BLaER1 treated with 17β-estradiol and CSF1 and Interleukin-3, amounts not matched to agents 10 nM and 100 nM (cell line): ENCODE measurements around the gene STEAP3.

Experiments
- H3K27ac ChIP-seq, 11 experiments: shearing (Covaris generic); formaldehyde crosslinking; 2 replicates each; pipeline ENCODE4 v1.8.1; 2022
- H3K27me3 ChIP-seq, 11 experiments: shearing (Covaris generic); formaldehyde crosslinking; 2 replicates each; pipeline ENCODE4 v1.8.1; 2022
- H3K36me3 ChIP-seq, 11 experiments: shearing (Covaris generic); formaldehyde crosslinking; 2 replicates each; pipeline ENCODE4 v1.8.1; 2022
- H3K4me1 ChIP-seq, 10 experiments: shearing (Covaris generic); formaldehyde crosslinking; 2 replicates each; pipeline ENCODE4 v1.8.1; 2022
- H3K4me2 ChIP-seq, 11 experiments: shearing (Covaris generic); formaldehyde crosslinking; 2 replicates each; pipeline ENCODE4 v1.8.1; 2022
- H3K4me3 ChIP-seq, 10 experiments: shearing (Covaris generic); formaldehyde crosslinking; 2 replicates each; pipeline ENCODE4 v1.8.1; 2022
- H3K9ac ChIP-seq, 11 experiments: shearing (Covaris generic); formaldehyde crosslinking; 2 replicates each; pipeline ENCODE4 v1.8.1; 2022
- H3K9me3 ChIP-seq, 11 experiments: shearing (Covaris generic); formaldehyde crosslinking; replicated peaks in 1 of 11; 2 replicates each; pipeline ENCODE4 v1.8.1; 2022
- H4K20me1 ChIP-seq, 11 experiments: shearing (Covaris generic); formaldehyde crosslinking; 2 replicates each; pipeline ENCODE4 v1.8.1; 2022
- Cebpa-rat ChIP-seq, 11 experiments: shearing (Covaris generic); IDR thresholded peaks; 2 replicates each; pipeline ENCODE4 v1.8.1; 2022

Gene STEAP3

GRCh38 chr2:119294671-119295070 is 71.0 kb downstream of the STEAP3 start:
- Histone ChIP-seq H3K9ac (no peak overlapping the region), H3K27me3 (no peaks in the 10 kb centered on the region), H3K4me1 (peaks cover 0 to 22% (median 0%) of the 10 kb centered on the region in 10 experiments; a peak in 6 of 20 replicates), H3K27ac (no peak overlapping the region), H3K4me3 (no peak overlapping the region), H3K9me3 (peaks cover 0 to 4% (median 0%) of the 10 kb centered on the region in 11 experiments; a peak in 1 of 22 replicates), H3K36me3 (no peaks in the 10 kb centered on the region), H3K4me2 (no peak overlapping the region), H4K20me1 (no peaks in the 10 kb centered on the region)
- no peak for TF ChIP-seq Cebpa-rat (IDR thresholded peaks at IDR 0.05)

DNA sequence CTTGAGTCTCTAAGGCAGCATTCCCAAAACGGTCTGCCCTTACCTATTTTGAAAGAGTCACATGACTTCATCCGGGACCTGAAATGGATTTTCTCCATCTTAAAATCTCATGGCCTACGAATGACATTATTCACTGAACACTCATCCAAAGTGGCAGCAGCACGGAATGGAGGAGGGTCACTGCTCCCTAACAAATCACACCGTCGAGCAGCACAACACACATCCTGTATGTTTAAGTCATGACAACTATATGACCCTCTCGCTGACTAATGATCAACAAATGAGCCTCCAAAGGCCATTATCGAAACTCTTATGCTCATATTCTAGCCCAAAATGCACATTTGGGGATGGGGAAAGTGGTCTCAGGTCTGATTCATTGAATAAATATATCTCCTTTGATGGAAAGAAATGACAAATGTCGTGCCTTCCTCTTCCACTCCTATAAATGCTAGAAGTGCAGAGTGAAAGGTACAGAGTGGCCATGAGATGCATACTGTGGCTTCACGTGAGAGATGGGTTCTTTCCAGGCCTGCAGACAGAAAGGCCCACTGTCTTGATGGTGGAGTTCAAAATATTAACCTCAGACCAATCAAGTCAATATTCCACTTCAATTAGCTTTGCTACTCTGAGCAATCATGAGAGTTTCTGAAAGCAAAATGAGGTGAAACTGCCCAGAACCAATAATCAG is 72.2 kb downstream of the STEAP3 start:
- peaks cover 0 to 4% (median 0%) of the 10 kb centered on the region in 11 experiments; a peak in 1 of 22 replicates for H3K9me3 ChIP-seq
- no peak overlapping the region for H3K9ac ChIP-seq
- no peak overlapping the region for H3K27ac ChIP-seq
- H3K4me1 ChIP-seq: peaks cover 0 to 22% (median 0%) of the 10 kb centered on the region in 10 experiments; a peak in 6 of 20 replicates
- no peaks in the 10 kb centered on the region for H3K36me3 ChIP-seq
- TF ChIP-seq Cebpa-rat (IDR thresholded peaks at IDR 0.05): no peak
- H3K27me3 ChIP-seq: no peaks in the 10 kb centered on the region
- no peak overlapping the region for H3K4me3 ChIP-seq
- no peak overlapping the region for H3K4me2 ChIP-seq
- no peaks in the 10 kb centered on the region for H4K20me1 ChIP-seq

GRCh38 chr2:119301413-119301812 is 77.8 kb downstream of the STEAP3 start:
- Histone ChIP-seq H4K20me1 (no peaks in the 10 kb centered on the region), H3K27ac (no peak overlapping the region), H3K9ac (no peak overlapping the region), H3K4me3 (no peak overlapping the region), H3K27me3 (no peaks in the 10 kb centered on the region), H3K36me3 (peaks cover 0 to 5% (median 0%) of the 10 kb centered on the region in 11 experiments; a peak in 4 of 22 replicates), H3K4me1 (peaks cover 0 to 14% (median 0%) of the 10 kb centered on the region in 10 experiments; a peak in 3 of 20 replicates), H3K4me2 (no peak overlapping the region), H3K9me3 (no peaks in the 10 kb centered on the region)
- TF ChIP-seq Cebpa-rat (IDR thresholded peaks at IDR 0.05): no peak

DNA sequence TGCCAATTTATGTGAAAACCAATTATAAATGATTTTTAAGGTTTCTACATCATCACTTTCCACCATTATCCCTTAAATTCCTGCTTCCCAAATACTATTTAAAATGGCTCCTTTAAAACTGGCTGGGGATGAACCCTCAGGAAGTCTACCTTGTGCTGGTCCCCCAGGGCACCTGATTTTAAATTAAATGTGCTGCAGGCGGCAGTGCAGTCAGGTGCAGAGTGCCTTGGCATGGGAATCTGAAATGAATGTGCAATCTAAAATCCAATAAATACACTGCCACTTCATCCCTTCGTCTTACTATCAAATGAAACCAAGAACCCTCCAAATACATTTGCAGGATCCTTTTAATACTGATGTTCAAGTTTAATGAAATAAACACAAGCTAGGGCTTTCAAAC is 81.2 kb downstream of the STEAP3 start:
- Histone ChIP-seq H3K4me2 (no peak overlapping the region), H3K9me3 (no peaks in the 10 kb centered on the region), H3K4me1 (peaks cover 0 to 7% (median 0%) of the 10 kb centered on the region in 10 experiments; a peak in 2 of 20 replicates), H3K4me3 (no peak overlapping the region), H3K9ac (no peak overlapping the region), H4K20me1 (no peaks in the 10 kb centered on the region), H3K36me3 (peaks cover 0 to 5% (median 0%) of the 10 kb centered on the region in 11 experiments; a peak in 4 of 22 replicates), H3K27ac (no peak overlapping the region), H3K27me3 (no peaks in the 10 kb centered on the region)
- no peak for TF ChIP-seq Cebpa-rat (IDR thresholded peaks at IDR 0.05)

GRCh38 chr2:119305497-119306195 is 82.0 kb downstream of the STEAP3 start:
- Histone ChIP-seq H3K9me3 (no peaks in the 10 kb centered on the region), H3K27ac (no peak overlapping the region), H3K4me2 (peak overlapping the region in 1 of 11 experiments; percentile 25; a peak in 1 of 22 replicates), H3K27me3 (no peaks in the 10 kb centered on the region), H3K4me3 (no peak overlapping the region), H3K36me3 (peaks cover 0 to 5% (median 0%) of the 10 kb centered on the region in 11 experiments; a peak in 4 of 22 replicates), H3K9ac (no peak overlapping the region), H3K4me1 (peaks cover 0 to 7% (median 0%) of the 10 kb centered on the region in 10 experiments; a peak in 2 of 20 replicates), H4K20me1 (no peaks in the 10 kb centered on the region)
- TF ChIP-seq Cebpa-rat (IDR thresholded peaks at IDR 0.05): no peak

GRCh38 chr2:119306196-119306590 is 82.6 kb downstream of the STEAP3 start:
- Histone ChIP-seq H3K4me3 (no peak overlapping the region), H3K9ac (no peak overlapping the region)

GRCh38 chr2:119307419-119308140 is 83.9 kb downstream of the STEAP3 start:
- Histone ChIP-seq H3K9ac (no peak overlapping the region), H3K9me3 (no peaks in the 10 kb centered on the region), H4K20me1 (no peaks in the 10 kb centered on the region), H3K36me3 (peaks cover 0 to 5% (median 0%) of the 10 kb centered on the region in 11 experiments; a peak in 2 of 22 replicates), H3K4me2 (no peak overlapping the region), H3K4me1 (peaks cover 0 to 7% (median 0%) of the 10 kb centered on the region in 10 experiments; a peak in 2 of 20 replicates), H3K27me3 (no peaks in the 10 kb centered on the region), H3K27ac (no peak overlapping the region), H3K4me3 (no peak overlapping the region)
- no peak for TF ChIP-seq Cebpa-rat (IDR thresholded peaks at IDR 0.05)

More at GRCh38 chr2:119306196-119306590, 82.6 kb downstream of the STEAP3 start:
- no peak overlapping the region for H3K4me2 ChIP-seq
- H3K4me1 ChIP-seq: peaks cover 0 to 7% (median 0%) of the 10 kb centered on the region in 10 experiments; a peak in 2 of 20 replicates
- TF ChIP-seq Cebpa-rat (IDR thresholded peaks at IDR 0.05): no peak
- no peaks in the 10 kb centered on the region for H3K9me3 ChIP-seq
- no peaks in the 10 kb centered on the region for H3K27me3 ChIP-seq
- peaks cover 0 to 6% (median 0%) of the 10 kb centered on the region in 11 experiments; a peak in 4 of 22 replicates for H3K36me3 ChIP-seq
- no peaks in the 10 kb centered on the region for H4K20me1 ChIP-seq
- H3K27ac ChIP-seq: no peak overlapping the region

DNA sequence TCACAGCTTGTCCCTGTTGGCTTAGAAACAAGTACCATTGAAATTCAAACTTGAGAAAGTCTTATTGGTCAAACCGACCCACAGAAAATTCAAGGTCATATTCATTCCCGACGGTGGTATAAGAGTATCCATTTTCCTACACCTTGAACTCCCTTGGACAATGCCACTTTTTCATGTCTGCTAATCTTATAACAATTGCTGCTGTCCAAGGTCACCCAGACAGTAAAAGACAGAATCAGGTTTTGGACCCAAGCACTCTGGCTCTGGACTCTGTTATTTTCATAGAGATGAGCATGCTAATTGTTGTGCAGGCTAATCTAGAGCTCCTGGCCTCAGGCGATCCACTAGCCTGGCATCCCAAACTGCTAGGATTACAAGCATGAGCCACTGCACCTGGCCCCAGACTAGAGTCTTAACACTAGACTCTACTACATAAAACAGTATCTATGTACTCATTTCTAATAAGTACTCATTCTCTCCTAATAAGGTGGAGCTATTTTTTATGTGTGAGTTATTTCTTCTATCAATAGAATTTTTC is 85.2 kb downstream of the STEAP3 start:
- Histone ChIP-seq H3K36me3 (peaks cover 0 to 5% (median 0%) of the 10 kb centered on the region in 11 experiments; a peak in 2 of 22 replicates), H3K4me1 (peaks cover 0 to 7% (median 0%) of the 10 kb centered on the region in 10 experiments; a peak in 2 of 20 replicates), H3K27ac (no peak overlapping the region), H3K4me2 (no peak overlapping the region), H3K4me3 (no peak overlapping the region), H3K9ac (no peak overlapping the region), H3K27me3 (no peaks in the 10 kb centered on the region), H4K20me1 (no peaks in the 10 kb centered on the region), H3K9me3 (no peaks in the 10 kb centered on the region)
- TF ChIP-seq Cebpa-rat (IDR thresholded peaks at IDR 0.05): no peak
